NK-92 (cell line): Measurements from ENCODE around the gene CNPY1.
"Not testable (repeated sequence)": the region's sequence is repeated elsewhere in the genome, so short reads cannot be mapped to it uniquely, and the experiment has no call there.

Experiments used
- DNase-seq: peaks from one replicate; lab custom pipeline; 2025; ENCODE audit not compliant: unreplicated experiment; lab: John Stamatoyannopoulos, UW

Gene CNPY1

DNA sequence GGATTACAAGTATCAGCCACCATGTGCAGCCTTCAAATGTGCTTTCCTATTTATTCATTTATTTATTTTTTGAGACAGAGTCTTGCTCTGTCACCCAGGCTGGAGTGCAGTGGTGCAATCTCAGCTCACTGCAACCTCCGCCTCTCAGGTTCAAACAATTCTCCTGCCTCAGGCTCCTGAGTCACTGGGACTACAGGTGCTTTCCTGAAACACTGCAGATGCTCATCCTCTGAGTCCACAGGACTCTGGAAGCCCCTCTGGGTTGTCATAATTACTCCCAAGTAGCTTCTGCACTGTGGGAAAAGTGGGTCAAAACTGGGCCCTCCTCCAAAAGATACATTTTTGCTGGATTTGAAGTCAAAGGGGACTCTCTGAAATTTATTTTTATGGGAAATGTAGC is at the start of gene CNPY1:
CNPY1 (minus strand) TSS at position 111 of the 400 bp plus-strand sequence. CDS start 630 bp downstream, outside the sequence.
- DNase-seq: not testable (repeated sequence)

DNA sequence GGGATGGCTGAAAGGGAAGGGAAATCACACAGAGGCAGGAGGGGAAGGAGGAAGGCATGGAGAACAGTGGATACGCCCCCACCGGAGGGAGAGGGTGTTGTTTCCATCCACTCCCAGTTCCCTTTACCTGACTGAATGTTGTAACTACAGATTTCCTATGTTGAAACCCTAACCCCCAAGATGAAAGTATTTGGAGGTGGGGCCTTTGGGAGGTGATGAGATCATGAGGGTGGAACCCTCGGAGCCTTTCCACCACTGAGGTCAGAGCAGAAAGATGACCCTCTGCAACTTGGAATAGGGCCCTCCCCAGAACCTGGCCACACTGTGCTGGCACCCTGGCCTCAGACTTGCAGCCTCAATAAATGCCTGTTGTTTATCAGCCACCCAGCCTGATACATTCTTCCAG is 48.6 kb upstream of the CNPY1 start:
- DNase-seq: no peak

DNA sequence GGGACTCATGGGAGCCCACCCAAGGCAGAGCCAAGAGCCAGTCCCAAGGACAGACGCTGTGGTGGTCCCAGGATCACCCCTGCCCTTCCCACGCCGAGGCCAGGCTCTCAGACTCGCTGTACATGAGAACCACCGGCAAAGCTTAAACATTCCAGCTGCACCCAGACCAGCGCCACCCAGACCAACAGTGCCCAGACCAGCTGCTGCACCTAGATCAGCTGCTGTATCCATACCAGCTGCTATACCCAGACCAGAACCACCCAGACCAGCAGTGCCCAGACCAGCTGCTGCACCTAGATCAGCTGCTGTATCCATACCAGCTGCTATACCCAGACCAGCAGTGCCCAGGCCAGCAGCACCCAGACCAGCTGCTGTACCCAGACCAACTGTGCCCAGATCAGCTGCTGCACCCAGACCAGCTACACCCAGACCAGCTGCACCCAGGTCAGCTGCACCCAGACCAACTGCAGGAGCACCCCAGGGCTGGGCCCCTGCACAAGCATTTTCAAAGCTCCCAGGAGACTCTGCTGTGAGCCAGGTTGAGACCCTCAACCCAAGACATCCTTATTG is 47.9 kb upstream of the CNPY1 start:
- no peak for DNase-seq

GRCh38 chr7:155593461-155594162 is 47.3 kb upstream of the CNPY1 start:
- DNase-seq: no peak

- no peak for DNase-seq
These were observed 44.9 kb upstream of the CNPY1 start for GRCh38 chr7:155591055-155591775.

- no peak for DNase-seq
These were observed 44.1 kb upstream of the CNPY1 start for GRCh38 chr7:155590215-155591018.

DNA sequence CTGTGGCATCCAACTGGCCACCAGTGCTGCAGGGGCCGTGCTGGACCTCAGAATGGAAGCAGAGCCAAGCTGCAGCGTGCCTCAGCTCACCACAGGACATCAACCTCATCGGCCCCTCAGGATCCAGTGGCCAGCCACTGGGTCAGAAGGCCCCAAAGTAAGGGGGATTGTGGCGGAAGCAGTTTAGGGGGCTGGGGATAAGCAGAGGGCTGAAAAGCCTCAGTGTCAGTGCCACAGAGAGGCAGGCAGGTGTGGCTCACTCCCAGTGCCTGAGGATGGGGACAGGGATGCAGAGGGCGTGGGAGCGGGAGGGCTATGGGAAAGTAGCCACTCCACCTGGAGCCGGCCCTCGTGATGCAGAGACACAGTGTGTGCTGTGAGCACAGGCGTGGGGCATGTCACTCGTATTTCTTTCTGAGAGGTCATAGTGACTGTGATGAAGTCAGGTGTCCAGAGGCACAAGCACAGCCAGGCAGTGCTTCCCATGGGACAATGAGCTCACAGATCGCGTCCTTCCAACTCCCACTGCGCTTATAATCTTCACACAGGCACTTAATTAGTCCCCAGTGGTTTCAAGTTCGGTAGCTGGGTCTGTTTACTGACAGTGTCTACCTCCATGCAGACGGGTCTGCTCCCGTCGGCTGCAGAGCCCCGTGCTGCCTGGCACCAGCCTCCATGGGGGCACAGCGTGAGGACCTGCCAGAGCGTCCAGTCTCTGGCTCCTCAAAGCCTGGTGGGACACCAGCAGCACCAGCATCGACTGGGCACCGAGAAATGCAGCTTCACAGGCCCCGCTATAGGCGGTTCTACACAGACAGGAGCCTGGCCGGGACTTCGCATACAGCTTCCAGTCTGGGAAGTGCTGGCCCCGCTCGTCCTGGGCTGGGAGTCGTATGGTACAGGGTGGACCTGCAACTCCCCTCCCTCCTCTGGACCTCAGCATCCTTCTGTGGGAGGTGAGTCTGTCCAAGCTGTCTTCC is 42.9 kb upstream of the CNPY1 start:
- DNase-seq: no peak

GRCh38 chr7:155588468-155588998 is 42.2 kb upstream of the CNPY1 start:
- no peak for DNase-seq

DNA sequence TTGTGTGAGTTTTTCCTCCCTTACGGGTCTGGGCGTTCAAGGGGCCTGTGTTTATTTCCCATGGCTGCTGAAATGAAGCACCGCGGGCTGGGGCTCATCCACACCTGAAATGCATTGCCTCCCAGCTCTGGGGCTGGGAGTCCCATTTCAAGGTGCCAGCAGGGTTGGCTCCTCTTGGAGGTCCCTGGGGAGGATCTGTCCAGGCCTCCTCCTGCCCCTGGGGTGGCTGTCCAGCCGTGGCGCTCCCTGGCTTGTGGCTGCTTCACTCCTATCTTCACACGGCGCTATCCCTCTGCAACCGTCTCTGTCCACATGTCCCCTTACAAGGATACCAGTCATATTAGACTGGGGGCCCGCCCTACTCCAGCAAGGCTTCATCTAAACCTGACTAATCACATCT is 41.1 kb upstream of the CNPY1 start:
- DNase-seq: no peak

DNA sequence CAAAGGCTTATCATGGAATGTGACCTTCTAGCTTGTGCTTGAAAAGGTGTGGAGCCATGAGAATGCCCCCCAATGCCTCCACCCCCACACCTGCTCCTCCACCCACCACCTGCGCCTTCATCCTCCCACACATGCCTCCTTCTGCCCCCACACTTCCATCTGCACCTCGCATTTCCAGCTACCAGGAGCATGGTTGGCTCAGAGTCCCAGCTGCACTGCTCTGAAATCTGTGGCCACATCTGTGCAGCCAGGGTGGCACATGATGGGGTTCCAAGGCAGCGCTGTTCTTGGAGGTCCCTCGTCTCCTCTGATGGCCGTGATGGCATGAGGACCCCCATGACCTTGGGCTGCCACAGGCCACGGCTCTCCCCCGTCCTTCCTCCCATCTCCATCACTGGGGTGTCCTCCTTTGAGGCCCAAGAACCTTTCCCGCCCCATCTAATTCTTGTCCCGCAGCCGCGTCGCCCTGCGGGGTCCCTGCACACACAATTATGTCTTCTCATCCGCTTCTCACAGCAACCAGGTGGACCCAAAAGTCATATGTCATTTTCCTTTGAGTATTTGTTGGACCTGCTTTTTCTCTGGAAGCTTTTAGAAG is 40.6 kb upstream of the CNPY1 start:
- DNase-seq: no peak

DNA sequence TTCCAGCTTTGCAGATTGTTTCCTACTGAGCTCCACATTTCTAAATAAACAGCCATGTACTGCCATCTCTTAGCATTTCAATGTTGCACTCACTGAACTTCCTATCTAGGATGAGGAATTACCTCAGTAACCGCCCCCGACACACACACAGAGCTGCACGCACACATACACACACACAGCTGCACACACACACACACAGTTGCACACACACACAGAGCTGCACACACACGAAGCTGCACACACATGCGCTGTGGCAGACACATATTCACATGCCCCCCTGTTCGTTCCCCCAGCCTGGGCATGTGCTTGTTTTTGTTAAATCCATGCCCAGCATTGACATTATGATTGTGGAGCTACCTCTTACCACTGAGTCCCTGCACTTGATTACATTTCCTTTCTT is 39.6 kb upstream of the CNPY1 start:
- no peak for DNase-seq

DNA sequence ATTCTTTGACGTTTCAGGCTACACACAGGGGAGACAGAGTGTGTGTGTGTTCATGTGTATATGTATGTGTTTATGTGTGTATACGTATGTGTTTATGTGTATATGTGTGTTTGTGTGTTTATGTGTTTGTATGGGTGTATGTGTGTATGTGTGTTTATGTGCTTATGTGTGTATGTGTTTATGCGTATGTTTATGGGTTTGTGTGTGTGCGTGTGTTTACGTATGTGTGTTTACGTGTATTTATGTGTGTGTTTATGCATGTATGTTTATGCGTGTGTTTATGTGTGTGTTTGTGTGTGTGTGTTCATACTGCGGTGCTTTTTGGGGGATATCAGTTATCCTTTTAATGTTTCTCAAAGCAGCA is 39.2 kb upstream of the CNPY1 start:
- DNase-seq: no peak

GRCh38 chr7:155584763-155585531 is 38.6 kb upstream of the CNPY1 start:
- DNase-seq: no peak

DNA sequence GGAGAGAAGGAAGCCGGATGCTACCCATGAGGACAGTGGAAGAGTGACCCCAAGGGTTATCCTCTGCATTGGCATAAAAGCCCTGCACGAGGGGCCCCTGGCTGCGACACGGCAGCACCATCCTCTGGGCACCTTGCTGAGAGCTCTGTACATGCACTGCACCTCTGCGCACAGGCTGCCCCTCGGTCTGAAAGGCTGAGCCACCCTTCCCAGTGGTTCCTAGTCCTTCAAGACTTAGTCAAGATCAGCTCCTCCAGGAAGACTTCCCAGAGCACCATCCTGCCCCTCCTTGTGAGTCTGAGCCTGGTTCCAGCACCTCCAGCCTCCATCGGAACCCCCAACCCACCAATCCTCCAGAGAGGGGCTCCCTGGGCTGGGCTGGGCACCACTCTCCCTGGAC is 37.9 kb upstream of the CNPY1 start:
- DNase-seq: no peak

- no peak for DNase-seq
These were observed 37.3 kb upstream of the CNPY1 start for GRCh38 chr7:155583636-155584035.

- no peak for DNase-seq
These were observed 35.6 kb upstream of the CNPY1 start for GRCh38 chr7:155581954-155582353.

DNA sequence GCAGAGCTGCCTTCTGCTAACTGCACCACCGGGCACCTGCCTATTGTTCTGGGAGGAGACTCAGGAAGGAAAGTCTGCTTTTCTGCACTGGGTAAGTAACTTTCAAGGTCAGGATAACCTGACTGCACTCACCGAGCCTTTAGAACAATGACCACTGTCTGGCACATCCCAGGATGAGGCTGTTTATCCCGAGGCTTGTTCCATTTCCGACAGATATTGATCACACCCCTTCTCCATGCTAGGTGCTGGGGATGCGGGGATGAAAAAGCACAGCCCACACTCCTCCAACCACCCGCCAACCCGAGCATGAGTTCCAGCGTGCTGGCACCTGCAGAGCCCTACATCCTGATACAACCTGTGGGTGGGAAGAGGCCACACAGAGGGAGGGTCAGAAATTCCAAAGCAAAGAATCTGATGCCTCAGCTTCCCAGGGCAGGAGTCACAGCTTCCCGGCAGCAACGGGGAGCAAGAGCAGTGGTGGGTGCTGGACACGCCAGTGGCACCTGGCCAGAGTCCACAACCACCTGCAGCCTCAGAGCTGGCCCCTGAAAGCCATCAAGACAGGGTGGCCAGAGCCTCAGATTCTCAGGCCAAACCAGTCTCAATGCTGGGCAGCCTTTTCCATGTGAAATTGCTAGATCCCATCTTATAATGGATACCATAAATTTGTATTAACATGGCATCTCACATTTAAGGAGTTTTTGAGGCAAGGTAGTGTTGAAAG is 34.9 kb upstream of the CNPY1 start:
- no peak for DNase-seq

- DNase-seq: no peak
These were observed 34.0 kb upstream of the CNPY1 start for GRCh38 chr7:155580367-155580766.
